B cell (primary cell): ENCODE data around the gene CASZ1. TPM values are rescaled to one million over a fixed set of nuclear protein-coding genes. Genes with fewer than 3 reads are reported as not detected.

Experiments
- ATAC-seq: fragments of 200-7000 bp; cut with Tn5 transposase; one replicate; pipeline ENCODE4 v1.10.0; 2021; ENCODE audit warnings: low read depth, mild to moderate bottlenecking, moderate number of reproducible peaks, moderate library complexity
- CTCF ChIA-PET: fragments of 350-600 bp; sonication (Branson Sonifier 250); formaldehyde crosslinking; loops from one replicate; lab custom pipeline; 2021; ENCODE audit warnings: antibody characterized with exemption, inconsistent platforms; lab: Charles Lee
- POLR2A ChIA-PET: fragments of 350-600 bp; sonication (Branson Sonifier 250); formaldehyde crosslinking; loops from one replicate; lab custom pipeline; 2021; ENCODE audit warnings: antibody characterized with exemption; lab: Charles Lee
- DNase-seq: peaks from one replicate; pipeline ENCODE4 v3.0.0; 2013
- H2AFZ ChIP-seq: 2 replicates; pipeline ENCODE4 v1.6.1; 2012; ENCODE audit warnings: mild to moderate bottlenecking, low read depth, low read length; ENCODE audit not compliant: insufficient read depth, poor library complexity, severe bottlenecking
- H3K27ac ChIP-seq, 2 donors: 1 replicate in 1 of 2; 2 replicates in 1 of 2; pipeline ENCODE4 v1.5.1; 2012 to 2013; ENCODE audit warnings: low read length in 2 of 2, mild to moderate bottlenecking in 2 of 2, moderate library complexity in 1 of 2
- H3K27me3 ChIP-seq, 4 experiments: fragments of 200-600 bp in 1 of 4; sonication (generic) in 1 of 4; replicated peaks in 1 of 4; 1 replicate in 2 of 4; 2 replicates in 2 of 4; pipeline versions ENCODE4 v1.6.1 to v1.7.0; 2013 to 2016; ENCODE audit warnings: low read length in 3 of 4, mild to moderate bottlenecking in 2 of 4, mixed read lengths in 1 of 4, moderate library complexity in 1 of 4; ENCODE audit not compliant: insufficient read depth in 4 of 4, control insufficient read depth in 3 of 4; ENCODE audit errors: control extremely low read depth in 1 of 4
- H3K36me3 ChIP-seq, 2 experiments: replicated peaks in 1 of 2; 1 replicate in 1 of 2; 2 replicates in 1 of 2; pipeline versions ENCODE4 v1.6.1 to v1.7.1; 2013; ENCODE audit warnings: low read length in 1 of 2; ENCODE audit not compliant: insufficient read depth in 2 of 2, control insufficient read depth in 1 of 2; ENCODE audit errors: control extremely low read depth in 1 of 2, extremely low read depth in 1 of 2
- H3K4me1 ChIP-seq, 2 donors: fragments of 200-600 bp in 1 of 2; sonication (generic) in 1 of 2; 1 replicate in 1 of 2; 2 replicates in 1 of 2; pipeline versions ENCODE4 v1.5.1 to v1.6.1; 2013 to 2017; ENCODE audit warnings: low read length in 2 of 2; ENCODE audit not compliant: control insufficient read depth in 2 of 2, insufficient read depth in 2 of 2
- H3K4me2 ChIP-seq: replicated peaks from 2 replicates; pipeline ENCODE3; 2012; ENCODE audit warnings: mild to moderate bottlenecking, low read depth, low read length; ENCODE audit not compliant: poor library complexity, severe bottlenecking
- H3K4me3 ChIP-seq, 5 experiments: fragments of 200-600 bp in 1 of 5; sonication (generic) in 1 of 5; 1 replicate in 3 of 5; 2 replicates in 2 of 5; pipeline versions ENCODE4 v1.5.1 to v1.7.0; 2011 to 2016; ENCODE audit warnings: low read length in 4 of 5, mild to moderate bottlenecking in 4 of 5, low read depth in 2 of 5, control low read depth in 1 of 5, moderate library complexity in 1 of 5; ENCODE audit not compliant: insufficient read depth in 1 of 5; ENCODE audit errors: control extremely low read depth in 1 of 5, extremely low read depth in 1 of 5
- H3K79me2 ChIP-seq: fragments of 200-600 bp; sonication (generic); one replicate; pipeline ENCODE4 v1.6.0; 2016; ENCODE audit warnings: low read length; ENCODE audit not compliant: control insufficient read depth, insufficient read depth
- H3K9ac ChIP-seq: fragments of 200-600 bp; sonication (generic); 2 replicates; pipeline ENCODE4 v1.6.1; 2017; ENCODE audit warnings: mild to moderate bottlenecking, low read length, moderate library complexity
- H3K9me3 ChIP-seq, 3 donors: one replicate each; pipeline versions ENCODE4 v1.6.1 to v1.7.1; 2013; ENCODE audit warnings: low read length in 2 of 3; ENCODE audit not compliant: control insufficient read depth in 2 of 3, insufficient read depth in 1 of 3; ENCODE audit errors: control extremely low read depth in 1 of 3
- H4K20me1 ChIP-seq: 2 replicates; pipeline ENCODE4 v1.6.0; 2012; ENCODE audit warnings: mild to moderate bottlenecking, low read length; ENCODE audit not compliant: insufficient read depth, control insufficient read depth, poor library complexity, severe bottlenecking
- H3K27ac Mint-ChIP-seq: one replicate; pipeline ENCODE4 v1.8.0; 2021; ENCODE audit warnings: mixed read lengths
- H3K27me3 Mint-ChIP-seq: one replicate; pipeline ENCODE4 v1.8.0; 2021; ENCODE audit warnings: mixed read lengths
- H3K4me1 Mint-ChIP-seq: one replicate; pipeline ENCODE4 v1.8.0; 2021; ENCODE audit warnings: mixed read lengths
- H3K4me3 Mint-ChIP-seq: one replicate; pipeline ENCODE4 v1.8.0; 2021; ENCODE audit warnings: mixed read lengths
- H3K9me3 Mint-ChIP-seq: one replicate; pipeline ENCODE4 v1.8.0; 2022; ENCODE audit warnings: mixed read lengths; ENCODE audit not compliant: insufficient read depth
- CTCF ChIP-seq: fragments of 200-600 bp; IDR thresholded peaks from one replicate; pipeline ENCODE4 v1.8.0; 2022; ENCODE audit warnings: antibody characterized with exemption, mild to moderate bottlenecking
- EZH2 ChIP-seq: IDR thresholded peaks from 2 replicates; pipeline ENCODE4 v1.6.1; 2012; ENCODE audit warnings: borderline replicate concordance, low read depth, mild to moderate bottlenecking, moderate library complexity, low read length; ENCODE audit not compliant: insufficient read depth, poor library complexity, severe bottlenecking
- WGBS: methylation state at CpG from one replicate; pipeline ENCODE4 v1.1.5; 2013; ENCODE audit warnings: missing lambda C conversion rate; ENCODE audit not compliant: insufficient coverage; 5-methylcytosine and 5-hydroxymethylcytosine counted together
- intact Hi-C: fragments of 100-400 bp; cut with micrococcal nuclease; formaldehyde crosslinking; loops from one replicate; pipeline ENCODE4 v1.10.0; 2022
- polyA plus RNA-seq: library from polyadenylated mRNA; depleted of rRNA; stranded (reverse); fragments of >200 nt; gene quantifications from 2 replicates; pipeline ENCODE4 v1.2.3, GENCODE V29; 2012
- total RNA-seq, 2 donors: library from RNA; stranded (reverse); fragments of 120-200 nt in 1 of 2; gene quantifications; 1 replicate in 1 of 2; 2 replicates in 1 of 2; pipeline versions ENCODE4 v1.2.3 to v1.2.4, GENCODE V29; 2013 to 2022

CASZ1 gene
- total and polyA plus RNA-seq, 2 donors (not counting 1 experiment from before 2014, with no cell fraction given) = 9.5 to 27.2 TPM

- Histone ChIP-seq H3K36me3 (no peaks in the 10 kb centered on the region), H4K20me1 (no peaks in the 10 kb centered on the region), H3K9ac (no peak overlapping the region), H3K4me2 (no peak overlapping the region), H3K9me3 (no peaks in the 10 kb centered on the region), H3K79me2 (no peaks in the 10 kb centered on the region), H3K27ac (no peak overlapping the region), H2AFZ (no peak overlapping the region), H3K4me1 (no peaks in the 10 kb centered on the region), H3K27me3 (peaks cover 0 to 5% (median 0%) of the 10 kb centered on the region in 4 experiments), H3K4me3 (no peak overlapping the region)
- DNase-seq = no peak
- Mint-ChIP-seq H3K9me3 (no peaks in the 10 kb centered on the region), H3K4me3 (no peak overlapping the region), H3K4me1 (no peaks in the 10 kb centered on the region), H3K27me3 (no peaks in the 10 kb centered on the region), H3K27ac (no peak overlapping the region)
- POLR2A ChIA-PET = no interaction called here
- TF ChIP-seq CTCF (no peak), EZH2 (no peak)
- 93% methylated on average over 17 of the region's 17 CpGs for WGBS
- ATAC-seq = no peak
- CTCF ChIA-PET = no interaction called here
- intact Hi-C loops = no loop called here
These were observed 70.1 kb downstream of the CASZ1 start for GRCh38 chr1:10726355-10726754.

GRCh38 chr1:10724948-10725847, 71.2 kb downstream of the CASZ1 start:
- Mint-ChIP-seq H3K4me3 (no peak overlapping the region), H3K27ac (no peak overlapping the region)

More at GRCh38 chr1:10724948-10725847, 71.2 kb downstream of the CASZ1 start:
- H2AFZ ChIP-seq = no peak overlapping the region
- H3K9me3 ChIP-seq = no peaks in the 10 kb centered on the region
- peaks cover 0 to 5% (median 0%) of the 10 kb centered on the region in 4 experiments for H3K27me3 ChIP-seq
- H4K20me1 ChIP-seq = no peaks in the 10 kb centered on the region
- no peaks in the 10 kb centered on the region for H3K4me1 ChIP-seq
- no peaks in the 10 kb centered on the region for H3K36me3 ChIP-seq
- Mint-ChIP-seq H3K4me1 (no peaks in the 10 kb centered on the region), H3K27me3 (no peaks in the 10 kb centered on the region), H3K9me3 (no peaks in the 10 kb centered on the region)
- WGBS = 92% methylated on average over 20 of the region's 21 CpGs
- H3K9ac ChIP-seq = no peak overlapping the region
- ChIA-PET POLR2A (no interaction called here), CTCF (no interaction called here)
- DNase-seq (no peak), ATAC-seq (no peak)
- no peaks in the 10 kb centered on the region for H3K79me2 ChIP-seq
- no peak for TF ChIP-seq EZH2
- TF ChIP-seq CTCF = no peak
- H3K4me3 ChIP-seq = no peak overlapping the region
- intact Hi-C loops = no loop called here
- no peak overlapping the region for H3K4me2 ChIP-seq
- H3K27ac ChIP-seq = no peak overlapping the region
